ENCODE data around the gene ALDH16A1. TPM values are rescaled to one million over a fixed set of nuclear protein-coding genes. Genes with fewer than 3 reads are reported as not detected.

The ALDH16A1 gene
- total and polyA plus RNA-seq, 9 donors: 0.93 to 24.2 (median 20.2) TPM

- H3K27ac ChIP-seq: peak overlapping the region in 1 of 2 donors; percentile 95
- H3K4me1 ChIP-seq (ENCODE audit: insufficient read depth): peaks cover 4% of the 10 kb centered on the region
- no peak for TF ChIP-seq CTCF (IDR thresholded peaks at IDR 0.05)
- no peak for TF ChIP-seq EP300 (IDR thresholded peaks at IDR 0.05)
- TF ChIP-seq POLR2A (IDR thresholded peaks at IDR 0.05): no peak
- intact Hi-C loops (cut with DNase I): no loop called here
- H3K9me3 ChIP-seq: no peaks in the 10 kb centered on the region
- no peaks in the 10 kb centered on the region for H3K27me3 ChIP-seq
- 40 to 54% (median 47%) methylated on average over 12 of the region's 12 CpGs for WGBS, 3 donors
- H3K4me3 ChIP-seq: peak overlapping the region; percentile 67
- H3K36me3 ChIP-seq: no peaks in the 10 kb centered on the region
- DNase-seq: no peak
Observed at GRCh38 chr19:49513746-49514118, 60.7 kb downstream of the ALDH16A1 start.

- intact Hi-C loops (cut with DNase I): no loop called here
- peak overlapping the region in 1 of 2 donors; percentile 95 for H3K27ac ChIP-seq
- H3K9me3 ChIP-seq: no peaks in the 10 kb centered on the region
- no peaks in the 10 kb centered on the region for H3K36me3 ChIP-seq
- no peaks in the 10 kb centered on the region for H3K27me3 ChIP-seq
- no peak for TF ChIP-seq CTCF (IDR thresholded peaks at IDR 0.05)
- peak overlapping the region; percentile 67 for H3K4me3 ChIP-seq
- peaks cover 4% of the 10 kb centered on the region for H3K4me1 ChIP-seq (ENCODE audit: insufficient read depth)
- WGBS, 3 donors: 83 to 88% (median 85%) methylated on average over 21 of the region's 21 CpGs
- peak in 1 of 5 donors; percentile 33 for DNase-seq
Observed at GRCh38 chr19:49514151-49514550, 61.1 kb downstream of the ALDH16A1 start.

- Histone ChIP-seq H3K4me3 (no peak overlapping the region), H3K4me1 (ENCODE audit: insufficient read depth) (peaks cover 4% of the 10 kb centered on the region), H3K9me3 (no peaks in the 10 kb centered on the region), H3K36me3 (no peaks in the 10 kb centered on the region), H3K27me3 (no peaks in the 10 kb centered on the region), H3K27ac (no peak overlapping the region)
- TF ChIP-seq CTCF (IDR thresholded peaks at IDR 0.05) (no peak), EP300 (IDR thresholded peaks at IDR 0.05) (no peak), POLR2A (IDR thresholded peaks at IDR 0.05) (no peak)
- 33 to 50% (median 41%) methylated on average over 4 of the region's 4 CpGs for WGBS, 3 donors
- no peak for DNase-seq
- intact Hi-C loops (cut with DNase I): no loop called here
Observed at GRCh38 chr19:49515767-49516166, 62.7 kb downstream of the ALDH16A1 start.

- intact Hi-C loops (cut with DNase I): no loop called here
- Histone ChIP-seq H3K36me3 (no peaks in the 10 kb centered on the region), H3K27ac (no peak overlapping the region), H3K27me3 (no peaks in the 10 kb centered on the region), H3K4me1 (ENCODE audit: insufficient read depth) (peaks cover 2% of the 10 kb centered on the region), H3K9me3 (no peaks in the 10 kb centered on the region), H3K4me3 (no peak overlapping the region)
- WGBS, 3 donors: 93 to 96% (median 95%) methylated on average over 3 of the region's 3 CpGs
- no peak for TF ChIP-seq CTCF (IDR thresholded peaks at IDR 0.05)
- no peak for TF ChIP-seq POLR2A (IDR thresholded peaks at IDR 0.05)
- no peak for TF ChIP-seq EP300 (IDR thresholded peaks at IDR 0.05)
- DNase-seq: no peak
Observed at GRCh38 chr19:49518033-49518432, 65.0 kb downstream of the ALDH16A1 start.

MicroRNAs within 50 kb of the gene (microRNA counts, 767-probe panel; counts per million panel counts)
- microRNA hsa-miR-150-5p: 5,630 counts per million, percentile 96 among the panel's probes with 10 or more counts

Small RNA genes lying within 50 kb of the gene (microRNA-seq; reads per million reads assigned to microRNA genes)
- 87.5 to 218 (median 94.4) reads per million in 3 donors for gene MIR150

Small RNA genes lying within 50 kb of the gene (small RNA-seq; reads per million reads assigned to genes)
- gene COX6CP7 (not detected), gene MIR150 (7.6 reads per million, percentile 83 among the genes with 10 or more reads in this experiment), gene SNORD32A (not detected), gene SNORD33 (not detected), gene SNORD34 (not detected), gene SNORD35A (not detected), gene SNORD35B (not detected)

Other genes starting within 250 kb of the ALDH16A1 start
- gene SLC6A16, start 128.0 kb upstream of the ALDH16A1 start, total RNA-seq: 1 to 10 TPM; 1.8 to 9.3 (median 4.6) TPM
- 1 to 10 TPM; 3.3 to 5.3 TPM for gene SLC6A16, start 128.0 kb upstream of the ALDH16A1 start, polyA plus RNA-seq
- 10 to 100 TPM in 1 of 7 donors, 1 to 10 TPM in 6; 1.5 to 11.6 (median 5.4) TPM for gene CD37, start 117.8 kb upstream of the ALDH16A1 start, total RNA-seq
- 10 to 100 TPM in 1 of 2 donors, 1 to 10 TPM in 1; 3.5 to 21.5 TPM for gene CD37, start 117.8 kb upstream of the ALDH16A1 start, polyA plus RNA-seq
- 10 to 100 TPM; 27.8 to 63.1 (median 47.3) TPM for gene TEAD2, start 90.8 kb upstream of the ALDH16A1 start, total RNA-seq
- gene TEAD2, start 90.8 kb upstream of the ALDH16A1 start, polyA plus RNA-seq: 10 to 100 TPM; 34.0 to 38.4 TPM
- 1 to 10 TPM in 5 of 7 donors, under 1 TPM in 1, not detected in 1; 0.22 to 2.4 (median 1.3) TPM for gene DKKL1, start 89.3 kb upstream of the ALDH16A1 start, total RNA-seq
- gene DKKL1, start 89.3 kb upstream of the ALDH16A1 start, polyA plus RNA-seq: under 1 TPM; 0.35 to 0.42 TPM
- gene KASH5, start 65.0 kb upstream of the ALDH16A1 start, total RNA-seq: under 1 TPM in 1 of 7 donors, not detected in 6; 0.23 TPM
- gene KASH5, start 65.0 kb upstream of the ALDH16A1 start, polyA plus RNA-seq: under 1 TPM in 1 of 2 donors, not detected in 1; 0.15 TPM
- not detected for gene PTH2, start 29.8 kb upstream of the ALDH16A1 start, total RNA-seq
- gene PTH2, start 29.8 kb upstream of the ALDH16A1 start, polyA plus RNA-seq: not detected
- gene GFY, start 27.8 kb upstream of the ALDH16A1 start, total RNA-seq: not detected
- not detected for gene GFY, start 27.8 kb upstream of the ALDH16A1 start, polyA plus RNA-seq
- gene SLC17A7, start 11.7 kb upstream of the ALDH16A1 start, total RNA-seq: under 1 TPM in 5 of 7 donors, not detected in 2; 0.15 to 0.57 (median 0.17) TPM
- 1 to 10 TPM in 1 of 2 donors, under 1 TPM in 1; 0.19 to 2.5 TPM for gene SLC17A7, start 11.7 kb upstream of the ALDH16A1 start, polyA plus RNA-seq
- gene PIH1D1, start 1.4 kb upstream of the ALDH16A1 start, total RNA-seq: 10 to 100 TPM; 42.6 to 69.4 (median 58.5) TPM
- 10 to 100 TPM; 28.6 to 63.5 TPM for gene PIH1D1, start 1.4 kb upstream of the ALDH16A1 start, polyA plus RNA-seq
- gene FLT3LG, start 21.0 kb downstream of the ALDH16A1 start, total RNA-seq: 10 to 100 TPM in 5 of 7 donors, 1 to 10 TPM in 2; 5.1 to 15.2 (median 12.2) TPM
- gene FLT3LG, start 21.0 kb downstream of the ALDH16A1 start, polyA plus RNA-seq: 10 to 100 TPM in 1 of 2 donors, 1 to 10 TPM in 1; 3.9 to 15.3 TPM
- 1,000 to 10,000 TPM; 4,998 to 9,736 (median 6,664) TPM for gene RPL13A, start 34.4 kb downstream of the ALDH16A1 start, total RNA-seq
- gene RPL13A, start 34.4 kb downstream of the ALDH16A1 start, polyA plus RNA-seq: 1,000 to 10,000 TPM; 3,682 to 6,907 TPM
- gene RPS11, start 43.2 kb downstream of the ALDH16A1 start, total RNA-seq: over 10,000 TPM in 2 of 7 donors, 1,000 to 10,000 TPM in 5; 2,881 to 13,366 (median 4,211) TPM
- gene RPS11, start 43.2 kb downstream of the ALDH16A1 start, polyA plus RNA-seq: 1,000 to 10,000 TPM; 8,754 to 9,572 TPM
- 100 to 1,000 TPM; 158 to 247 (median 238) TPM for gene FCGRT, start 59.4 kb downstream of the ALDH16A1 start, total RNA-seq
- gene FCGRT, start 59.4 kb downstream of the ALDH16A1 start, polyA plus RNA-seq: 100 to 1,000 TPM; 180 to 295 TPM
- 10 to 100 TPM; 26.4 to 54.8 (median 37.8) TPM for gene RCN3, start 74.8 kb downstream of the ALDH16A1 start, total RNA-seq
- 10 to 100 TPM; 13.6 to 37.5 TPM for gene RCN3, start 74.8 kb downstream of the ALDH16A1 start, polyA plus RNA-seq
- gene NOSIP, start 127.3 kb downstream of the ALDH16A1 start, total RNA-seq: 10 to 100 TPM; 44.8 to 70.1 (median 58.7) TPM
- gene NOSIP, start 127.3 kb downstream of the ALDH16A1 start, polyA plus RNA-seq: 10 to 100 TPM; 31.0 to 65.0 TPM
- gene PRRG2, start 128.1 kb downstream of the ALDH16A1 start, total RNA-seq: 1 to 10 TPM in 3 of 7 donors, under 1 TPM in 1, not detected in 3; 0.77 to 4.0 (median 1.6) TPM
- gene PRRG2, start 128.1 kb downstream of the ALDH16A1 start, polyA plus RNA-seq: under 1 TPM; 0.65 to 0.75 TPM
- 10 to 100 TPM in 5 of 7 donors, 1 to 10 TPM in 2; 8.1 to 44.1 (median 31.8) TPM for gene PRR12, start 138.0 kb downstream of the ALDH16A1 start, total RNA-seq
- gene PRR12, start 138.0 kb downstream of the ALDH16A1 start, polyA plus RNA-seq: 10 to 100 TPM in 1 of 2 donors, 1 to 10 TPM in 1; 2.8 to 22.8 TPM
- 10 to 100 TPM; 28.7 to 62.8 (median 37.6) TPM for gene RRAS, start 186.9 kb downstream of the ALDH16A1 start, total RNA-seq
- 10 to 100 TPM; 24.2 to 63.4 TPM for gene RRAS, start 186.9 kb downstream of the ALDH16A1 start, polyA plus RNA-seq
- gene SCAF1, start 189.0 kb downstream of the ALDH16A1 start, total RNA-seq: 10 to 100 TPM; 14.9 to 94.6 (median 68.8) TPM
- 10 to 100 TPM in 1 of 2 donors, 1 to 10 TPM in 1; 3.3 to 29.1 TPM for gene SCAF1, start 189.0 kb downstream of the ALDH16A1 start, polyA plus RNA-seq
- gene IRF3, start 212.6 kb downstream of the ALDH16A1 start, total RNA-seq: 10 to 100 TPM; 46.1 to 89.0 (median 69.5) TPM
- 10 to 100 TPM; 24.2 to 76.9 TPM for gene IRF3, start 212.6 kb downstream of the ALDH16A1 start, polyA plus RNA-seq
- 10 to 100 TPM in 6 of 7 donors, 1 to 10 TPM in 1; 8.0 to 21.0 (median 15.6) TPM for gene BCL2L12, start 212.7 kb downstream of the ALDH16A1 start, total RNA-seq
- 10 to 100 TPM in 1 of 2 donors, 1 to 10 TPM in 1; 6.7 to 17.7 TPM for gene BCL2L12, start 212.7 kb downstream of the ALDH16A1 start, polyA plus RNA-seq
- 100 to 1,000 TPM; 125 to 174 (median 152) TPM for gene PRMT1, start 224.0 kb downstream of the ALDH16A1 start, total RNA-seq
- gene PRMT1, start 224.0 kb downstream of the ALDH16A1 start, polyA plus RNA-seq: 100 to 1,000 TPM in 1 of 2 donors, 10 to 100 TPM in 1; 57.1 to 182 TPM
- 1 to 10 TPM in 4 of 7 donors, under 1 TPM in 3; 0.48 to 1.9 (median 1.3) TPM for gene ADM5, start 236.4 kb downstream of the ALDH16A1 start, total RNA-seq
- gene ADM5, start 236.4 kb downstream of the ALDH16A1 start, polyA plus RNA-seq: 1 to 10 TPM in 1 of 2 donors, not detected in 1; 1.6 TPM
- 10 to 100 TPM in 4 of 7 donors, 1 to 10 TPM in 3; 4.6 to 25.8 (median 14.5) TPM for gene CPT1C, start 237.9 kb downstream of the ALDH16A1 start, total RNA-seq
- 10 to 100 TPM in 1 of 2 donors, 1 to 10 TPM in 1; 9.4 to 12.9 TPM for gene CPT1C, start 237.9 kb downstream of the ALDH16A1 start, polyA plus RNA-seq